ENCODE measurements around the gene CEBPZ.

CEBPZ gene

DNA sequence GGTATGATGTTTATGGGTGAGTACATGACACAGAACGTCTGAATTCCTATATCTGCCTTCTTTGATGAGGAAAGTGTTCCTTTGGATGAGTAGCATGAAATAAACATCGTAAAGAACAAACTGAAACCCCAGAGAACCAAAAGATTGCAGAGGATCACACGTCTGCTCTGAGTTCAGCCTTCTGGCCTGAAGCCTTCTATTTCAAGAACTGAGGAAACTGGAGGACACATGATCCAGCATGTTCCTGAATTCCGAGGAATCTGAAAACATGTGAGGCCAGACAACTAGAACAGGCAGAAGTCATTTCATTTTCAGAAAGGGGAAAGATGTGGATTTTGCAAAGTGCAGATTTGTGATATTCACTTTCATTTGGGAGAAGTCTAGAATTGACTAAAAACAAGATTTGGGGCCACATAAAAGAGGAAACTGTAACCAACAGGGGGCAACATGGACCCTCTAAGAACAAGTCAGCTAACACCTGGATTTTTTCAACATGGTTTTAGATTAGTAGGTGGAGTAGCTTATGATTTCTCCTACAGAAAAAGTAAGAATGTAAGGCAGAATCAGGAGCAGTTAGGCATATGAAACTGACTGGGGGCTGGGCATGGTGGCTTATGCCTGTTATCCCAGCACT, 51.3 kb downstream of the CEBPZ start:
- DNase-seq: no peak

DNA sequence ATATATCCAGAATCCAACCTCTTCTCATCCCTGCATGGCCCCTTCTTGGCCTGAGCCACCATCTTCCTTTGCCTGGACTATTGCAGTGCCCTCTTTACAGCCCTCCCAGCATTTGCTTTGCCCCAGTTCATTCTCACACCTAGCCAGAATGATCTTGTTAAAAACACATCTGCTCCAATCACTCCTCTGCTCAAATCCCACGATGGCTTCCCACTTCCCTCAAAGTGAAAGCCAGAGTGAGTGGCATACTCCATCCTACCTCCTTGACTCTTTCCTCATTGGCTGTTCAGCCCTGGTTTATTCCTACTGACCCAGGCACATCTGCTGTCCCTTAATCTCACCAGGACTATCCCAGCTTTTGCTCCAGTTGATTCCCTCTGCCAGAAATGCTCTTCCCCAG, 57.7 kb downstream of the CEBPZ start:
- no peak for DNase-seq

DNA sequence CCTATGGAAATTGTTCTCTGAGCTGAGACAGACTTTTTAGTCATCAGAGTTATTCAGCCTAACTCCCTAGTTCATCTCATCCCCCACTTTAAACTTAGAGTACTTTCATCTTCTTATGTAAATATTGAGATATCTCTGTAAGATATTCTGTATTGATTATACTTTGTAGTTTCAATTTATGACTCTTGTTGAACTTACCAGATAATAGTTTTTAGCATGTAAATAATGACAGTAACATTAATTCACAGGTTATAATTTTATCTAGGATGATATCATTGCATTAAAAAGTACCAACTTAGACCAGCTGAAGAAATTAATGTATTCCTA, 59.8 kb downstream of the CEBPZ start:
- DNase-seq: no peak

DNA sequence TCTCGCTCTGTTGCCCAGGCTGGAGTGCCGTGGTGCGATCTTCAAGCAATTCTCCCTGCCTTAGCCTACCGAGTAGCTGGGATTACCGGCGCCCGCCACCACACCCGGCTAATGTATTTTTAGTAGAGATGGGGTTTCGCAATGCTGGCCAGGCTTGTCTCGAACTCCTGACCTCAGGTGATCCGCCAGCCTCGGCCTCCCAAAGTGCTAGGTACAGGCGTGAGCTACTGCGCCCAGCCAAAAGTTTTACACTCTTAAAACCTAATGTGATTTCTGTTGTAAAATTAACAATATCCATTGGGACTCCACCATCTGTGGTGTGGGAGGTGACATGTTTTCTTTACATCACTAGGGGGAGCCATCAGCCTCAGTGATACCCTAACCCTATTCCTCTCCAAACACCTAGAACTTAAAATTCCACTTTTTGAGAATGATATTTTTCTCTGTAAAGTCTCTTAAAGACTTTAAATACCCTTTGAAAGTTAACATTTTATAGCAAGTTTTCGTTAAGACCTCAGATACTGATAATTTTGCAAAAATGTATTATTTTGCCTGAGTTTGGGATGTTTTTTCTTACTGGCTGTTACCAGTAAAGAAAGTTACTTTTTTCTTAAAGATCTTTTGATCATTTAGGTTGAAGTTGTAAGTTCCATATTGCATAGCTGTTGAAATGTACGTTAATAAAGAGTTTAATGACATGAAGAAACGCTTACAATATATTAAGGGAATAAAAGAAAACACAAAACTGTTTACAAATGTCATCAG, 63.0 kb downstream of the CEBPZ start:
- DNase-seq: peak; percentile 59 to 66

DNA sequence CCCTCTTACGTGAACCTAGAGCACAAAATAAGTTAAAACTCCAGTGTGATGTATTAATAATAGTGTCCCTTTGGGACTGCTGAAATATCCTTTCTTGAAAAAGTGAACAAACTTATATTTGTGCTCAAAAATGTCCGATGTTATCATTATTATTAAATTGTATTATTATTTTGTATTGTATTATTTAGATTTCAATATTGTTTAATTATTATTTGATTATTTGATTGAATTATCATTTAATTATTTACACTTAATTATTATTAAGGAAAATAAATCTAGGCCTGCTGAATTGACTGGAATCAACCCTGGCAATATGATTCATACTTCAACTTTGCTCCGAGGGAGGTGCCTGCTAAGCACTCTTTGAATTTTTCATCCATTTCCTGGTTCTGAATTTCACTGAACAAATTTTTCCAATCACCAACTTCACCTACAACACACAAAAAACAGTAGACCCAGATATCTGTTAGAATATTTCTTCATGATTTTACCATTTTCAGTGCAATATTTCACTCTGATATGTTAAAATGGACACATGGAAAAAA, 63.7 kb downstream of the CEBPZ start:
- DNase-seq: no peak

DNA sequence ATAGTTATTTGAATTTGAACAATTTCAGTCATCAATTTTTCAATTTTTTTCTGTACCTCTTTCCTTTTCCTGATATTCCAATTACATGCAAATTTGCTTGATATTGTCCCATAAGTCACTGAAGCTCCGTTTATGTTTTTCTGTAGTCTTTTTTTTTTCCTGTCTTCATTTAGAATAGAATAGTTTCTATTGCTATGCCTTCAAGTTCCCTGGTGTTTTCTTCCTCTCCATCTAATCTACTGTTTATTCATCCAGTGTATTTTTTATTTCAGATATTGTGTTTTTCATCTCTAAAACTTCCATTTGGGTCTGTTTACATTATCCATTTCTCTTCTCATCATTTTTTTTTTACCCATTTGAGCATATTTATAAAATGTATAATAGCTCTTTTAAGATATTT, 66.6 kb downstream of the CEBPZ start:
- no peak for DNase-seq

DNA sequence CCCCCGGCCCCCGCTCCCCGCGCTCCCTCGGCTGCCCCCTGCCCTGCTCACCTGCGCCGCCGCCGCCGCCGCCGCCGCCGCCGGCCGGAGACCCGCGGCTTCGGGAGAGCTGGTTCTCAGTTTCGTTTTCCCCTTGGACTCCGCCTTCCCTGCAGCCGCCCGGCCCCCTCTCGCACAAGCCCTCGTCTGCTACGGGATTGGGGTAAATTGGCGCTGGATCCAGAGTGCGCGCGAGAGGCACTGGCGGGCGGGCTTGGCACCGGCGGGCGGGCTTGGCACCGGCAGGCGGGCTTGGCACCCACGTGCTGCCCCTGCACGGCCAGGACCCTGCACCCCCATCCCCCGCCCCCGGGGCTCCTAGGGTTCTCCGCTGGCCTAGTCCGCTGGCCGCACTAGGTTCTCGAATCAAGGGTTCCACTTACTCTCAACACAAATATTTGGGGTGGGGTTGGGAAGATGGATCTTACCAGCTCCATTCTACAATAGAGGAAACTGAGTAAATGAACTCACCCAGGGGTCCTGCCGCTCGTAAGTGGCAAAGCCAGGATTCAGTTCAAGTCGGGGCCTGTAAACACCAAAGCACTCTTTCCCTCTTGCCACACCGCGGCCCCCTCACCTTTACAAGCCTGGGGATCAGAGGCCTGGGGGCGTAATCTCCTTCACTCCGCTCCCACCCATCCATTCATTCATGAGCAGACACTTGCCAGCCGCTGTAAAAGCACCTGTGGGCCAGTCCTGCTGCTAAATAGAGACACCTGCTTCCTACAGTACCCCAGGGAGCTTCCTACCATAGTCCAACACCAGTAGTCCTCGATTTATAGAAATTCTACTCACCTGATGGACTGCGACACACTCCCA, 74.3 kb downstream of the CEBPZ start, which contains the start of gene EIF2AK2:
Gene EIF2AK2 (minus strand): TSS at position 124 of the 858 bp plus-strand sequence. CDS start 9,174 bp downstream, outside the sequence.
- DNase-seq: peak; percentile 80 to 83

DNA sequence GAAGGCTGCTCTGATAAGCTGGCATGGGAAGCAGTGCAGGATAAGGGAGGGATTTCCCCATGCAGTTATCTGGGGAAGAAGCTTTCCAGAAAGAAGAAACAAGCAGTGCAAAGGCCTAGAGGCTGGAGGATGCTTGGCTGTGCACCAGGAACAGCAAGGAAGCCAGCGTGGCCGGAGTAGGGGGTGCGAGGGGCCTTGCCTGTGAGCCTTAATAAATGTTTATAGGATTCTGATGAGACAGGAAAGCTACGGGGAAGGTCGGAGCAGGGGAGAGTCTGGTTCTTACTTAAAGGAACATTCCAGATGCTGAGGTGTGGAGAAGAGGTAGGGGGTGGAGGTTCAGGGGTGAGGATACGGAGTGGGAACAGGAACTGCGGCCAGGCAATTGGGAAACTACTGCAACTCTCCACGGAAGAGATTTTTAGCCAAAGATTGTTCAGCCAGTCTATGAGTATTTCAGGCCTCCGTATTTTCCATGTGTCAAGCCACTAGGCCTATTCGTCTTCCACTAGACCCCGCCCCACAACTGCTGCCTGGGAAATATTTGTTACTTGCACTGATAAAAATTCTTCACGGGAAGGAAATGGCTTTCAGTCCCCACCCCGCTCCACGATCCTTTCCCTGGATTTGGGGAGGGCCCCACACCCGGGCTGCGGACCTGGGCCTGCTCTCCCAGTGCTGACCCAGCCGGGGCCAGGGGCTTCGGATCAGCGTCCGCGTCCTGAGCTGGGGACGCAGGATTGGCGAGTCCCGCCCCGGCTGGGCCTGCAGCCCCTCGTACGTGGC, 75.1 kb downstream of the CEBPZ start:
- DNase-seq: peak; percentile 14 to 20

DNA sequence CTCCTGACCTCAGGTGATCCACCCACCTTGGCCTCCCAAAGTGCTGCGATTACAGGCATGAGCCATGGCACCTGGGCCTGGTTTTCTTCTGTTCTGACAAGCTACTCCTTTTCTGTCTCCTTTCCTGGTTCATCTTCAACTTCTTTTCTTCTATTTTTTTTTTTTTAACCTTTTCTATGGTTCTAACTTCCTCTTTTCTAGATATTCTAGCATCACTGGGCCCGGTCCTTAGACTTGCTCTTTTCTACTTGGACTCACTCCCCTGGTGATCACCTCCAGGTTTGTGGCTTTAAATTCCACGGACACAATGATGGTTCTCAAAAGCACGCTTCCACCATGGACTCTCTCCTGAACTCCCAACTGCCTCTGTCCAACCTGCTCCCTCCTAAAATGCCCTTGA, 76.6 kb downstream of the CEBPZ start:
- peak in 1 of 2 experiments; percentile 26 for DNase-seq

DNA sequence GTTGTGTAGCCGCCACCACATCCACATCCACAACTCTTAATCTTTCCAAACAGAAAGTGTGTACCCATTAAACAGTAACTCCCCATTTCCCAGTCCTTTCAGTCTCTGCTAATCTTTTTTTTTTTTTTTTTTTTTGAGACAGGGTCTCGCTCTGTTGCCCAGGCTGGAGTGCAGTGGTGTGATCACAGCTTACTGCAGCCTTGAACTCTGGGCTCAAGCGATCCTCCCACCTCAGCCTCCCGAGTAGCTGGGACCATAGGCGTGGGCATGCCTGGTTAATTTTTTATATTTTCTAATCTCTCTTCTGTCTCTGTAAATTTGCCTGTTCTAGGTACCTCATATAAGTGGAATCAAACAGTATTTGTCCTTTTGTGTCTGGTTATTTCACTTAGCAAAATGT, 78.2 kb downstream of the CEBPZ start:
- no peak for DNase-seq
